ENCODE measurements around the gene WHAMM. TPM values are rescaled to one million over a fixed set of nuclear protein-coding genes. Genes with fewer than 3 reads are reported as not detected.

Gene WHAMM
- total RNA-seq, 4 donors from 2014 or later = 8.8 to 12.2 (median 11.8) TPM

DNA sequence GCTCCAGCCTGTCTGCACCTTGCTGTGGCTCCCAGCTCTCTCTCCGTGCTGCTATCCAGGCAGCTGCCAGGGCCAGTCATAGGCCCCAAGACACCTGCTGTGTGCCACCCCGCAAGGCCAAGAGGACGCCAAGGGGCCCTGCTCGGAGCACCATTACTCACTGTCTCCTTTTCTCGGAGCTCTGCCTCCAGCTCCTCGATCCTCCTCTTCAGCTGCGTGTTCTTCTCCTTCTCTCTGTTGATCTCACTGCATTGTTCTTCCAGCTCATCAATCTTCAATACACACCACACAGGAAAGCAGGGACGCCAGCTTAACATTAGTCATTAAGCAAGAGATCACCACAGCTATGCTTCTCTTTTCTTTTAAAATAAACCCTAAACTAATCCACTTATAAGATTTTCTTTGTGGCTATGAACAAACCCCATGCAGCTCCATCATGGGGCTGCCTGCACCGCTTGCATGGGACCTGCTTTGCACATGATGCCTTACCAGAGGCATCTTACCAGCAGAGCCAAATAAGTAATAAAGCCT is 42.6 kb downstream of the WHAMM start:
- intact Hi-C loops (cut with DNase I) = loop anchor here (5.0 kb wide), 1 partner anchor 150 kb away; no protein-coding TSS in a partner anchor
- TF ChIP-seq, protein P1, sequence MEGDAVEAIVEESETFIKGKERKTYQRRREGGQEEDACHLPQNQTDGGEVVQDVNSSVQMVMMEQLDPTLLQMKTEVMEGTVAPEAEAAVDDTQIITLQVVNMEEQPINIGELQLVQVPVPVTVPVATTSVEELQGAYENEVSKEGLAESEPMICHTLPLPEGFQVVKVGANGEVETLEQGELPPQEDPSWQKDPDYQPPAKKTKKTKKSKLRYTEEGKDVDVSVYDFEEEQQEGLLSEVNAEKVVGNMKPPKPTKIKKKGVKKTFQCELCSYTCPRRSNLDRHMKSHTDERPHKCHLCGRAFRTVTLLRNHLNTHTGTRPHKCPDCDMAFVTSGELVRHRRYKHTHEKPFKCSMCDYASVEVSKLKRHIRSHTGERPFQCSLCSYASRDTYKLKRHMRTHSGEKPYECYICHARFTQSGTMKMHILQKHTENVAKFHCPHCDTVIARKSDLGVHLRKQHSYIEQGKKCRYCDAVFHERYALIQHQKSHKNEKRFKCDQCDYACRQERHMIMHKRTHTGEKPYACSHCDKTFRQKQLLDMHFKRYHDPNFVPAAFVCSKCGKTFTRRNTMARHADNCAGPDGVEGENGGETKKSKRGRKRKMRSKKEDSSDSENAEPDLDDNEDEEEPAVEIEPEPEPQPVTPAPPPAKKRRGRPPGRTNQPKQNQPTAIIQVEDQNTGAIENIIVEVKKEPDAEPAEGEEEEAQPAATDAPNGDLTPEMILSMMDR (IDR thresholded peaks at IDR 0.05) = no peak
- no peak for TF ChIP-seq POLR2A (IDR thresholded peaks at IDR 0.05)

GRCh38 chr15:82852941-82853561 is 43.6 kb downstream of the WHAMM start:
- intact Hi-C loops (cut with DNase I) = loop anchor here (5.0 kb wide), 1 partner anchor 149 kb away; no protein-coding TSS in a partner anchor

More for the DNA sequence above, 42.6 kb downstream of the WHAMM start:
- Histone ChIP-seq H3K27ac (no peak overlapping the region), H3K4me1 (peaks cover 12 to 28% of the 10 kb centered on the region in 2 donors), H3K9me3 (no peaks in the 10 kb centered on the region), H3K36me3 (peaks cover 0 to 4% of the 10 kb centered on the region in 2 donors), H3K27me3 (no peaks in the 10 kb centered on the region), H3K4me3 (replicated peaks in 1 of 3) (no peak overlapping the region)
- 83 to 84% methylated on average over 9 of the region's 9 CpGs for WGBS, 2 donors
- DNase-seq = no peak

GRCh38 chr15:82854554-82854953 is 45.1 kb downstream of the WHAMM start:
- no peak for DNase-seq
- Histone ChIP-seq H3K27me3 (no peaks in the 10 kb centered on the region), H3K4me1 (peaks cover 12 to 21% of the 10 kb centered on the region in 2 donors), H3K9me3 (no peaks in the 10 kb centered on the region), H3K27ac (no peak overlapping the region), H3K4me3 (replicated peaks in 1 of 3) (no peak overlapping the region), H3K36me3 (peaks cover 0 to 4% of the 10 kb centered on the region in 2 donors)
- TF ChIP-seq, protein P1 (IDR thresholded peaks at IDR 0.05) = no peak
- TF ChIP-seq POLR2A (IDR thresholded peaks at IDR 0.05) = no peak
- intact Hi-C loops (cut with DNase I) = loop anchor here (5.0 kb wide), 1 partner anchor 148 kb away; no protein-coding TSS in a partner anchor
- WGBS, 2 donors = 94 to 99% methylated on average over 11 to 15 of the region's 21 CpGs

More at GRCh38 chr15:82852941-82853561, 43.6 kb downstream of the WHAMM start:
- Histone ChIP-seq H3K36me3 (peaks cover 0 to 4% of the 10 kb centered on the region in 2 donors), H3K9me3 (no peaks in the 10 kb centered on the region), H3K27ac (no peak overlapping the region), H3K4me1 (peaks cover 12 to 28% of the 10 kb centered on the region in 2 donors), H3K27me3 (no peaks in the 10 kb centered on the region), H3K4me3 (replicated peaks in 1 of 3) (no peak overlapping the region)
- WGBS, 2 donors = 70 to 78% methylated on average over 15 to 16 of the region's 16 CpGs
- TF ChIP-seq, protein P1 (IDR thresholded peaks at IDR 0.05) = no peak
- no peak for TF ChIP-seq POLR2A (IDR thresholded peaks at IDR 0.05)
- no peak for DNase-seq

DNA sequence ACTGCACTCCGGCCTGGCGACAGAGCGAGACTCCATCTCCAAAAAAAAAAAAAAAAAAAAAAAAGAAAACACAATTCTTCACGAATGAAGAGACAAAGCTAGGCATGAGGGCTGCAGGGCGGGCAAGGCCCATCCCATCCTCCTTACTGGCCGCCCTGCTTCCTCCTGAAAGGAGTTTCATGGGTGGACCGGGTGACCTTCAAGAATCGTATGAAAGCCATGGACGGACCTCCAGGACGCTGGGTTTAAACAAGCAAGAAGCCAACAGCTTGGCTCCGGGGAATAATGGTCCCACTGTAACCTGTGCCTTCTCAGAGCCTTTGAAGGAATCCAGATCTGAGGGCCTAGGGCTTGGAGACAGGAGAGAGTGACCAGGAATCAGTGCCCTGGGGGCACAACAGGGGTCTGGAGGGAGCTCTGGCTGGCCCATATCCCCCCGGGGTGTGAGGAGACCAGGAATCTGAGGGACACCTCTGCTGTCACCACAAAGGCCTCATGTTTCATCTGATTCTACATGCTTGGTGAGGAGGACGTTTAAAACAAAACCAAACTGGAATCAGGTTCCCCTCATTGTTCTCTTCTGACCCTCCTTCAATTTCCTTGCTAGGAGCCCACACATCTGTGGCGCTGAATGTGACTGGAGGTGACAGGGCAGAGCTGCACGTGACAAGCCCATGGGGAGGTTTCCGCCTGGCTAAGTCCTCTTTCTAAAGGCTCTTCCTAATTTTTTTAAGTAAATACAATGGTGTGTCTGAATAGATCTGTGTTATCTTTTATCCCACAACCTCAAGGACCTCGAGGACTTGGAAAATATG is 46.1 kb downstream of the WHAMM start:
- Histone ChIP-seq H3K27ac (peak overlapping the region; percentile 65 to 73 (median 70)), H3K4me3 (replicated peaks in 1 of 3) (no peak overlapping the region), H3K4me1 (peaks cover 12 to 16% of the 10 kb centered on the region in 2 donors), H3K36me3 (peaks cover 0 to 4% of the 10 kb centered on the region in 2 donors), H3K27me3 (no peaks in the 10 kb centered on the region), H3K9me3 (no peaks in the 10 kb centered on the region)
- 78% methylated on average over 16 to 17 of the region's 17 CpGs for WGBS, 2 donors
- intact Hi-C loops (cut with DNase I) = no loop called here
- TF ChIP-seq, protein P1 (IDR thresholded peaks at IDR 0.05) = no peak
- no peak for TF ChIP-seq POLR2A (IDR thresholded peaks at IDR 0.05)
- peak; percentile 58 to 64 for DNase-seq
